ENCODE results near the gene CCND2.

CCND2 gene

DNA sequence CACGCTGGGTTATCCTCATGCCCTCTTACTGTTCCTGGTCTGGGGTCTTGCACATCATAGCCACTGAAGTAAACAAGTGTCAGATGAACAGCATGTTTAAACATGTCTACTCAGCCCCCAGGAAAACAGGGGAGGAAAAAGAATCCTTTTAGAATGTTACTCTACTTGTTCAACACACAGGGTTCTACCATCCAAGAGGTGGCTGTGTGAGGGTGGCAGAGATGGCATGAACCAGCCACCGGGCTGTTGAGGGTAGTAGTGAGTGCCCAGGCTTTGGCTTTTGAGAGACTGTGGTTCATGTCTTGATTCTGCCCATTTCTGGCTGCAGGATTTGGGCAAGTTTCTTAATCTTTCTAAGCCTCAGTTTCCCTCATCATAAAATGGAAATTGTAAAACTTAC is 21.6 kb upstream of the CCND2 start:
- ChIA-PET POLR2A (no interaction called here), CTCF (interaction anchor here (1.1 kb wide), 1 partner anchor 36 kb away, joined by 3 read pairs; no protein-coding TSS in a partner anchor)
- TF ChIP-seq, protein P1, sequence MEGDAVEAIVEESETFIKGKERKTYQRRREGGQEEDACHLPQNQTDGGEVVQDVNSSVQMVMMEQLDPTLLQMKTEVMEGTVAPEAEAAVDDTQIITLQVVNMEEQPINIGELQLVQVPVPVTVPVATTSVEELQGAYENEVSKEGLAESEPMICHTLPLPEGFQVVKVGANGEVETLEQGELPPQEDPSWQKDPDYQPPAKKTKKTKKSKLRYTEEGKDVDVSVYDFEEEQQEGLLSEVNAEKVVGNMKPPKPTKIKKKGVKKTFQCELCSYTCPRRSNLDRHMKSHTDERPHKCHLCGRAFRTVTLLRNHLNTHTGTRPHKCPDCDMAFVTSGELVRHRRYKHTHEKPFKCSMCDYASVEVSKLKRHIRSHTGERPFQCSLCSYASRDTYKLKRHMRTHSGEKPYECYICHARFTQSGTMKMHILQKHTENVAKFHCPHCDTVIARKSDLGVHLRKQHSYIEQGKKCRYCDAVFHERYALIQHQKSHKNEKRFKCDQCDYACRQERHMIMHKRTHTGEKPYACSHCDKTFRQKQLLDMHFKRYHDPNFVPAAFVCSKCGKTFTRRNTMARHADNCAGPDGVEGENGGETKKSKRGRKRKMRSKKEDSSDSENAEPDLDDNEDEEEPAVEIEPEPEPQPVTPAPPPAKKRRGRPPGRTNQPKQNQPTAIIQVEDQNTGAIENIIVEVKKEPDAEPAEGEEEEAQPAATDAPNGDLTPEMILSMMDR (IDR thresholded peaks at IDR 0.05; ENCODE audit: control extremely low read depth, extremely low read depth, low read depth, missing control alignments) = no peak
- DNase-seq (ENCODE audit: extremely low spot score) = no peak

DNA sequence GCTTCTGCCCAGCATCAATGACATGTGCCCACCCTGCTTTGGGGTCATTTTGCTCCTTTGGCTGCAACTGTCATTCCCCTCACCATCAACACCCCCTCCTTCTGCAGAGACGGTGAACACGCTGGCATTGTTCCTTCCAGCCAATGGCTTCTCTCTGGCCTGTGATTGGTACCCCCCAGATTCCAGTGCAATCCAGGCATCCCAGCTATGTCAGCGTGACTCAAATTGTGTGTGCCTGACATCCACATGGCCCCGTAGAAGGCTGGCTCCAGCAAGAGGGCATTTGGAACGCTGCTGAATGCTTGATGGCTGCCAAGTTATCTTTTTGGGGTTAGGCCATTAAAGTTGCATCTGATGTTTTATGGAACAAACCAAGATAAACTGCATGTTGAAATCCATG is 21.0 kb upstream of the CCND2 start:
- CTCF ChIA-PET = no interaction called here
- no peak for DNase-seq (ENCODE audit: extremely low spot score)
- TF ChIP-seq, protein P1 (IDR thresholded peaks at IDR 0.05; ENCODE audit: control extremely low read depth, extremely low read depth, low read depth, missing control alignments) = no peak
- POLR2A ChIA-PET = no interaction called here

DNA sequence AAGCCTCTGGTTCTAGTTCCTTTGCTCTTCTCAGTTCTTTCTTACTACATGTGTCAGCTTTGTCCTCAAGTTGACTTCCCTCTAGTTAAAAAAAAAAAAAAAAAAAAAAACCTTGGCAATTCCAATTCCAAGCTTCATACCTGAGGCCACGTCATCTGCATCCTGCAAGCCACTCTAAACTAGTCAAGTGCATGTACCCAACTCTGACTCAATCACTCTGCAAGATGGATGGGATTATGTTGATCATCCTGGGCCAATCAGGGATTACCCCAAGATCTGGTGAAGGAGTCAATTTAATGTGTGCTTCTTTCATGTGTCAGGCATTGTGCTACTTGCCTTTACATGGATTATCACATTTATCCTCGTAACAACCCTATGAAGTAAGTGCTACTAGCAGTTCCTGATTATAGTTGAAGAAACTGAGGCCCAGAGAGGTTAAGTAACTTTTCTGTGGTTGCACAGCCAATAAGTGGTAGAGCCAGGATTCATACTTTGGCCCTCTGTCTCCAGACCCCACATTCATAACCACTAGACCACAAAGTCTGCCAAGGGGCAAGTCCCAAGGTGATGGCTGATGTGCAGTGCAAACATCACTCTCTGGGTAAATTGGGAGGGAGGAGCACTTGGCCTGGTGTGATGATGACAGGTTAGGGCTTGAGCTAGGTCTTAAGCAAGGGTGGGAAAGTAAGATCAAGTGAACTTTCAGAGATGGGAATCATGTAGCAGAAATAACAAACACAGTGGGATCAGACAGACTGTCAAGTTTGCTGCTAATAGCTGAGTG is 17.3 kb upstream of the CCND2 start:
- ChIA-PET CTCF (interaction anchor here (1.0 to 1.8 kb wide), 7 partner anchors 11 to 149 kb away, joined by 3 to 5 read pairs (median 3); no protein-coding TSS in a partner anchor), POLR2A (no interaction called here)
- DNase-seq (ENCODE audit: extremely low spot score) = no peak
- TF ChIP-seq, protein P1 (IDR thresholded peaks at IDR 0.05; ENCODE audit: control extremely low read depth, extremely low read depth, low read depth, missing control alignments) = no peak

DNA sequence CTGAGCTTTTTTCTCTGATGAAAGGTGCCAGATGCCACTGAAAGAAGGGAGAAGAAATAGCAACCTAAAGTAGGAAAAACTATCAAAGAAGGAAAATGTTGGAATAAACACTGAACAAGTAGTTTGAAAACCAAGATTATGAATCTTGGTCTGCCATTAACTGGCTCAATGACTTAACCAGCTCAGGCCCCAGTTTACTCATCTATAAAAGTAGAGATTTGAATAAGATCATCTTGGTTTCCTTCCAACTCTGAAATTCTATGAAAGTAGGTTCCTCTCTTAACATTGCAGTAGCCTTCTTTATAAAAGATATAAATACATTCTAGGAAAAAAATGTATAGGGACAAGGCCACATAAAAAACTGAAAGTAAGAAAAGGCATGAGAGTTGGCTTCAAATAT is 16.1 kb upstream of the CCND2 start:
- POLR2A ChIA-PET = no interaction called here
- no peak for DNase-seq (ENCODE audit: extremely low spot score)
- TF ChIP-seq, protein P1 (IDR thresholded peaks at IDR 0.05; ENCODE audit: control extremely low read depth, extremely low read depth, low read depth, missing control alignments) = no peak
- CTCF ChIA-PET = interaction anchor here (1.0 to 1.8 kb wide), 6 partner anchors 10 to 150 kb away, joined by 3 to 6 read pairs (median 4); no protein-coding TSS in a partner anchor

DNA sequence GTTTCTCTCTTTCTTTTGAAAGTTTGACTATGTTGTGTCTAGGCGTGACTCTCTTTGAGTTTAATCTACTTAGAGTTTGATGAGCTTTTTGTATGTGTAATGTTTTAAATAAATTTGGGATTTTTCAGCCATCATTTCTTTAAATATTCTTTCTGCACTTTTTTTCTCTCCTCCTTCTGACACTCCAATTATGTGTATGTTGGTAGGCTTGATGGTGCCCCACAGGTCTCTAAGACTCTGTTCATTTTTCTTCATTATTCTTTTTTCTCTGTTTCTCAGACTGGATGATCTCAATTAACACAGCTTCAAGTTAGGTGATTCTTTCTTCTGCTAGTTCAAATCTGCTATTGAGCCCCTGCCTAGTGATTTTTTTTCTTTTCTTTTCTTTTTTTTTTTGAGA is 14.5 kb upstream of the CCND2 start:
- ChIA-PET POLR2A (interaction anchor here (0.6 kb wide), 1 partner anchor 33 kb away, joined by 5 read pairs; no protein-coding TSS in a partner anchor), CTCF (interaction anchor here (1.5 kb wide), 1 partner anchor 8 kb away, joined by 5 read pairs; no protein-coding TSS in a partner anchor)
- DNase-seq (ENCODE audit: extremely low spot score) = no peak
- TF ChIP-seq, protein P1 (IDR thresholded peaks at IDR 0.05; ENCODE audit: control extremely low read depth, extremely low read depth, low read depth, missing control alignments) = no peak

DNA sequence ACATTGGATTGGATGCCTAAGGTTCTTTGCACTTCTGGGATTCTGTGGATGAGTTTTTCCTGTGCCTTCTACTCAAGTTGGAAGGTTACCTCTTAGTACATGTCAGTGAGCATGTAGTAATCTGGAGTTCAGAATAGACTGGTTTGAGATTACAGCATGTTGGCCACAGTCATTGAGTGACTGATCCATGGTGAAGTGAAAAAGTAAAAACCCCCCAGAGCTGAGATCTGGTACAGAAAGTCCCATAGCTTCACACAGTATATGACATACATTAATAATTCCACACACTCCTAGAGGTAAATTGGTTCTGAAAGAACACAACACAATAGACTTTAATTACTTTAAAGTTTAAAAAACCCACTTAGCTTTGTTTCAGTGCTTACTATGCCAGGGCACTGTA is 11.9 kb upstream of the CCND2 start:
- ChIA-PET POLR2A (no interaction called here), CTCF (interaction anchor here (1.2 to 2.3 kb wide), 3 partner anchors 15 to 377 kb away, joined by 3 to 10 read pairs (median 6); no protein-coding TSS in a partner anchor)
- peak; percentile 46 for DNase-seq (ENCODE audit: extremely low spot score)
- TF ChIP-seq, protein P1 (IDR thresholded peaks at IDR 0.05; ENCODE audit: control extremely low read depth, extremely low read depth, low read depth, missing control alignments) = no peak

All from GM10248 (cell line).